ENCODE data around the gene AGMO. TPM values are rescaled to one million over a fixed set of nuclear protein-coding genes. Genes with fewer than 3 reads are reported as not detected.

The AGMO gene
- polyA plus RNA-seq, 2 donors, result 0.02 to 0.09 TPM

DNA sequence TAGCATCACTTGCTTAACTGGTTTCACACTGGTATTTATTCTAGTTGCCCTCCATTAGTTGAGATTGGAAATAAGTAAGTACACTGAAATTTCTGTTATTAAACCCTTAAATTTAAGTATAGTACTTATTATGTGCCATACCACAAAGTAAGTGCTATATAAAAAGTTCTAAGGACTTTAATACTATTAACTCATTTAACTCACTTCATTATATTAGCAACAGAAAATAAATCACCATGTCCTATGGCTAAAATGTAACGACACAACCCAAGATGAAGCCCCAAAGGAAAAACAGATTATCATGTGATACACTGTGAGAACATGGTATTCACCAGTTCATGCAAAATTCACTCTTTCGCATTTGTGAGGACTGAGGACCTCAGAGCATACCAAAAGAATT lies 70.5 kb downstream of the AGMO start:
- Histone ChIP-seq H3K4me1 (ENCODE audit: control insufficient read depth in 2 of 2, insufficient read depth in 2 of 2, low read length in 1 of 2) (no peaks in the 10 kb centered on the region), H3K4me3 (ENCODE audit: low read depth in 1 of 2, low read length in 2 of 2) (no peak overlapping the region), H3K27ac (ENCODE audit: low read depth in 2 of 2, low read length in 1 of 2) (no peak overlapping the region), H3K9me3 (ENCODE audit: control insufficient read depth in 2 of 2, insufficient read depth in 1 of 2, low read depth in 1 of 2, low read length in 1 of 2) (no peaks in the 10 kb centered on the region), H3K36me3 (ENCODE audit: control insufficient read depth in 2 of 2, insufficient read depth in 2 of 2, low read length in 1 of 2) (no peaks in the 10 kb centered on the region), H3K27me3 (ENCODE audit: control insufficient read depth in 1 of 2, insufficient read depth in 2 of 2, low read length in 2 of 2) (no peaks in the 10 kb centered on the region)
- 71 to 85% methylated on average over 2 of the region's 2 CpGs for WGBS, 2 donors

DNA sequence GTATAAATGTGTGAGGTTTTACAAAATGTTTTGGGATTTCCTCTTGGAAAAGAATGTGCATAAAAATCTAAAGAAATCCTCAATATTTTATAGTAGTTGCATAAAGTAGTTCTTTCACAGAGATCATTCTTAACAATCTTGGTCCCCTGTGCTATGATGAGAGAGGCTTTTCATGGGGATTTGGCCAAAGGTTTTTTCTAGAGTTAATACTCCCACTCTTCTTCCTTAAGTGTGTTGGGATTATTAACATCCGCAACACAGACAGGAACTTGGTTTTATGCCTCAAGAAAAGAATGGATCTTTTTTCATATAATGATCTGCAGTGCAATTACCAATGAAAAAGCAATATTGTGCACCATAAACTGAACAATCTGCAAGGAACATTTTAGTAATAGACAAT lies 71.5 kb downstream of the AGMO start:
- H3K9me3 ChIP-seq (ENCODE audit: control insufficient read depth in 2 of 2, insufficient read depth in 1 of 2, low read depth in 1 of 2, low read length in 1 of 2), result no peaks in the 10 kb centered on the region
- no peaks in the 10 kb centered on the region for H3K27me3 ChIP-seq (ENCODE audit: control insufficient read depth in 1 of 2, insufficient read depth in 2 of 2, low read length in 2 of 2)
- no peaks in the 10 kb centered on the region for H3K4me1 ChIP-seq (ENCODE audit: control insufficient read depth in 2 of 2, insufficient read depth in 2 of 2, low read length in 1 of 2)
- no peak overlapping the region for H3K4me3 ChIP-seq (ENCODE audit: low read depth in 1 of 2, low read length in 2 of 2)
- no peaks in the 10 kb centered on the region for H3K36me3 ChIP-seq (ENCODE audit: control insufficient read depth in 2 of 2, insufficient read depth in 2 of 2, low read length in 1 of 2)
- 77 to 85% methylated on average over 1 of the region's 1 CpG for WGBS, 2 donors
- no peak overlapping the region for H3K27ac ChIP-seq (ENCODE audit: low read depth in 2 of 2, low read length in 1 of 2)

DNA sequence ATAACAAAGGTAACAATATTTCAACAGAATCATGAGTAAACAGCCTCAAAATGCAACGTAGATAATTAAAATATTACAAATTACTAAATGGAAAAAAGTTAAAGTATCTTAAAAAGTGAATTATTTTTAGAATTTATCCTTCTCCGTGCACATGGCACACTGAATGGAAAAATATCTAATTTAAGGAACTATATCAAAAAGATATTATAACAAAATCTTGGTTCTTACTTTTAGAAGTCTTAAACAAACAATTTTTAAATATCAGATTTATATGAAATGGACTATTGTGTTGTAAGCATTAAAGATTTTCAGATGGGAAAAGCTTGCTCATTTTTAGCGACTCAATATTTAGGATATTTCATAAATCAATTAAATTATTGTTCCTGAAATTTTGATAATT lies 72.0 kb downstream of the AGMO start:
- Histone ChIP-seq H3K27me3 (ENCODE audit: control insufficient read depth in 1 of 2, insufficient read depth in 2 of 2, low read length in 2 of 2) (no peaks in the 10 kb centered on the region), H3K4me3 (ENCODE audit: low read depth in 1 of 2, low read length in 2 of 2) (no peak overlapping the region), H3K9me3 (ENCODE audit: control insufficient read depth in 2 of 2, insufficient read depth in 1 of 2, low read depth in 1 of 2, low read length in 1 of 2) (no peaks in the 10 kb centered on the region), H3K27ac (ENCODE audit: low read depth in 2 of 2, low read length in 1 of 2) (no peak overlapping the region), H3K36me3 (ENCODE audit: control insufficient read depth in 2 of 2, insufficient read depth in 2 of 2, low read length in 1 of 2) (no peaks in the 10 kb centered on the region), H3K4me1 (ENCODE audit: control insufficient read depth in 2 of 2, insufficient read depth in 2 of 2, low read length in 1 of 2) (no peaks in the 10 kb centered on the region)
- WGBS, 2 donors, result 67 to 73% methylated on average over 3 of the region's 3 CpGs

DNA sequence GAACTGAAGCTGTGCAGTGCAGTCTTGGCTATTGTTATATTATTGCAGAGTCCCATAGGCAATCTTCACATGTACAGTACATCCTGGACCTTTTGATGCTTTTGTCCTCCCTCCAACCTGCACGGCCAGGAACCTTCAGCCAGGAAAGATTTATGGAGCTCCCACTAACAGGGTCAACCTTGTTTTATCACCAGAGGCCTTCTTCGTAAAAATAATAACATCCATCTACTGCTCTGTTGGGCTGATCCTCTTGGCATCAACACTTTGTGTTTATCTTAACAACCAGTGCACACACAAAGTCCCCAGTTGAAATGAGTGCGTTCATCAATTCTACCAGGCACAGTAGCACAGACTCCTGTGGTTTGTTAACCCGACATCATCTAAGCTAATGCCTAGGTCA lies 72.4 kb downstream of the AGMO start:
- Histone ChIP-seq H3K4me3 (ENCODE audit: low read depth in 1 of 2, low read length in 2 of 2) (no peak overlapping the region), H3K36me3 (ENCODE audit: control insufficient read depth in 2 of 2, insufficient read depth in 2 of 2, low read length in 1 of 2) (no peaks in the 10 kb centered on the region)
- 46 to 59% methylated on average over 4 of the region's 4 CpGs for WGBS, 2 donors

DNA sequence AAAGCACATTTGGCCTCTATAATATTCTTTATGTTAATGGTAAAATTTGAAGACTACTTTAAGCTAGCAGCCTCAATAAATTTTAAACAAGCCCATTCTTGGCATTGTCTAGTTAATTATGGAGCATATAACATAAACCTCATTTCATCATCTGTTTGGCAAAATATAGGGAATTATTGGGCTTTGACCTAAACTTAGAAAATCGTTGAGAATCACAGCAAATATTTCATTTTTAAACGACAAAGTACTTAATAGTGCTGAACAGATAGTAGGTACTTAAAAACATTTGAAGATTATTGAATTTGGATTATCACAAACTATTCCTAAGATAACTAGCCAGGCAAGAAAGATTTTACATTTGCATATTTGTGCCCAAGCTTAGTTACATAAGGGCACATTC lies 73.4 kb downstream of the AGMO start:
- H3K27ac ChIP-seq (ENCODE audit: low read depth in 2 of 2, low read length in 1 of 2), result no peak overlapping the region
- H3K4me3 ChIP-seq (ENCODE audit: low read depth in 1 of 2, low read length in 2 of 2), result no peak overlapping the region
- WGBS, 2 donors, result 64 to 65% methylated on average over 2 of the region's 2 CpGs

More for the DNA sequence above, 72.4 kb downstream of the AGMO start:
- no peak overlapping the region for H3K27ac ChIP-seq (ENCODE audit: low read depth in 2 of 2, low read length in 1 of 2)
- no peaks in the 10 kb centered on the region for H3K4me1 ChIP-seq (ENCODE audit: control insufficient read depth in 2 of 2, insufficient read depth in 2 of 2, low read length in 1 of 2)
- no peaks in the 10 kb centered on the region for H3K9me3 ChIP-seq (ENCODE audit: control insufficient read depth in 2 of 2, insufficient read depth in 1 of 2, low read depth in 1 of 2, low read length in 1 of 2)
- H3K27me3 ChIP-seq (ENCODE audit: control insufficient read depth in 1 of 2, insufficient read depth in 2 of 2, low read length in 2 of 2), result no peaks in the 10 kb centered on the region

DNA sequence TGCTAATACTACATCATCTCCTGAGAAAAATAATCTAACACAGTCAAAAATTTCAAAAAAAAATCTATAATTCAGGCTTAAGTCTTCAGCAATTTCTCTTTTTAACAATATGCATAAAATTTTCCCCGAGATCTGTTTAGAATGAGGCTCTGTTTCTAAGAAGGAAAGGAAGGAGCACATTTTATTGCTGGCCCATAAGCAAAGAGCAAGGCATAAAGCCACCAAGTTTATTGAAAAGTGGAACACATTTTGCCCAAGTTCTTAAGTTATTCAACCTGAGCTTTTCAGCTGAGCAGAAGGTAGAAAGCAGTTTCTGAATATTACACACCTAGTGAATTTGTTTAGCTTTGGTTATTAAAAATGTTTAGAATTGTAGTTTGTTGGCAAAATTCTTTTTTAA lies 73.9 kb downstream of the AGMO start:
- Histone ChIP-seq H3K27me3 (ENCODE audit: control insufficient read depth in 1 of 2, insufficient read depth in 2 of 2, low read length in 2 of 2) (no peaks in the 10 kb centered on the region), H3K36me3 (ENCODE audit: control insufficient read depth in 2 of 2, insufficient read depth in 2 of 2, low read length in 1 of 2) (no peaks in the 10 kb centered on the region), H3K27ac (ENCODE audit: low read depth in 2 of 2, low read length in 1 of 2) (no peak overlapping the region), H3K4me1 (ENCODE audit: control insufficient read depth in 2 of 2, insufficient read depth in 2 of 2, low read length in 1 of 2) (no peaks in the 10 kb centered on the region), H3K4me3 (ENCODE audit: low read depth in 1 of 2, low read length in 2 of 2) (no peak overlapping the region), H3K9me3 (ENCODE audit: control insufficient read depth in 2 of 2, insufficient read depth in 1 of 2, low read depth in 1 of 2, low read length in 1 of 2) (no peaks in the 10 kb centered on the region)
- 82 to 90% methylated on average over 1 of the region's 1 CpG for WGBS, 2 donors

More for the DNA sequence above, 73.4 kb downstream of the AGMO start:
- H3K27me3 ChIP-seq (ENCODE audit: control insufficient read depth in 1 of 2, insufficient read depth in 2 of 2, low read length in 2 of 2), result no peaks in the 10 kb centered on the region
- no peaks in the 10 kb centered on the region for H3K36me3 ChIP-seq (ENCODE audit: control insufficient read depth in 2 of 2, insufficient read depth in 2 of 2, low read length in 1 of 2)
- no peaks in the 10 kb centered on the region for H3K9me3 ChIP-seq (ENCODE audit: control insufficient read depth in 2 of 2, insufficient read depth in 1 of 2, low read depth in 1 of 2, low read length in 1 of 2)
- H3K4me1 ChIP-seq (ENCODE audit: control insufficient read depth in 2 of 2, insufficient read depth in 2 of 2, low read length in 1 of 2), result no peaks in the 10 kb centered on the region

DNA sequence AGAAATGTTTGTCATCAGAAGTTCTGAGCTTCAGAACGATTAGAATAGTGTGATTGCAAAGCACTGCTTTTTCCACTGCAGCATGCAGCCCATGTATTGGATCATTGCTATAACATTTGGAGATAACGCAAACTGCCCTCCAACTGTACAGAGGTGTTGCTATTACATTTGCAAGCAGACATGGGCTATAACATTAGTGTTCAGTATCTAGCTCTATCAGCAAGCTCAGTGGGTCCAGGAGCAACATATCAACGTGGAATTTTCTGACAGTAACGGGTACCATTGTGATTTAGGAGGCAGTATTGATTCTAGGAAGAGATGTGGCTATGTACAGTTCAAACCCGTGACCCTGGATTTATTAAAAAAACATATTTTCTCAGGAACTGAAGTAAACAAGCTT lies 75.8 kb downstream of the AGMO start:
- Histone ChIP-seq H3K36me3 (ENCODE audit: control insufficient read depth in 2 of 2, insufficient read depth in 2 of 2, low read length in 1 of 2) (no peaks in the 10 kb centered on the region), H3K4me3 (ENCODE audit: low read depth in 1 of 2, low read length in 2 of 2) (no peak overlapping the region), H3K27ac (ENCODE audit: low read depth in 2 of 2, low read length in 1 of 2) (no peak overlapping the region), H3K9me3 (ENCODE audit: control insufficient read depth in 2 of 2, insufficient read depth in 1 of 2, low read depth in 1 of 2, low read length in 1 of 2) (no peaks in the 10 kb centered on the region), H3K4me1 (ENCODE audit: control insufficient read depth in 2 of 2, insufficient read depth in 2 of 2, low read length in 1 of 2) (no peaks in the 10 kb centered on the region), H3K27me3 (ENCODE audit: control insufficient read depth in 1 of 2, insufficient read depth in 2 of 2, low read length in 2 of 2) (no peaks in the 10 kb centered on the region)
- 65 to 75% methylated on average over 5 of the region's 5 CpGs for WGBS, 2 donors

DNA sequence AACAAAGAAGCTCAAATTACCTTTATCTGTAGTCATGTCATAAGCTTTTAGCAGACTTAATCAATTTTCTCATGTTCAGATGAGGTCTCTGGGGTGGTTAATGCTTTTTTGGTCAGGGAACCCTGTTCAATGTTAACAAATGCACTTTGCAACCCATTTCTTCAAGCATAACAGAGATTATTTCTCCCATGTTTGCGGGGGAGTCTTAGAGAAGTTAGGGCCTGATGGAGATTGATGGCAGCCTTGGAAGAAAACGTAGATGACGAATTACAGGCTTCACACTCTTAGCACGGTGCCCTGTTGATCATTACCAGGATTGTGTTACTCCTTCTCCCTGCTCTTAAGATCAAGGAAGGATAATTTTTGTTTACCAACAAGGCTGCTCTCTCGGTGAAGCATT lies 76.4 kb downstream of the AGMO start:
- no peaks in the 10 kb centered on the region for H3K27me3 ChIP-seq (ENCODE audit: control insufficient read depth in 1 of 2, insufficient read depth in 2 of 2, low read length in 2 of 2)
- no peaks in the 10 kb centered on the region for H3K36me3 ChIP-seq (ENCODE audit: control insufficient read depth in 2 of 2, insufficient read depth in 2 of 2, low read length in 1 of 2)
- WGBS, 2 donors, result 62 to 71% methylated on average over 5 of the region's 5 CpGs
- H3K4me1 ChIP-seq (ENCODE audit: control insufficient read depth in 2 of 2, insufficient read depth in 2 of 2, low read length in 1 of 2), result no peaks in the 10 kb centered on the region
- no peaks in the 10 kb centered on the region for H3K9me3 ChIP-seq (ENCODE audit: control insufficient read depth in 2 of 2, insufficient read depth in 1 of 2, low read depth in 1 of 2, low read length in 1 of 2)
- no peak overlapping the region for H3K4me3 ChIP-seq (ENCODE audit: low read depth in 1 of 2, low read length in 2 of 2)
- H3K27ac ChIP-seq (ENCODE audit: low read depth in 2 of 2, low read length in 1 of 2), result no peak overlapping the region

DNA sequence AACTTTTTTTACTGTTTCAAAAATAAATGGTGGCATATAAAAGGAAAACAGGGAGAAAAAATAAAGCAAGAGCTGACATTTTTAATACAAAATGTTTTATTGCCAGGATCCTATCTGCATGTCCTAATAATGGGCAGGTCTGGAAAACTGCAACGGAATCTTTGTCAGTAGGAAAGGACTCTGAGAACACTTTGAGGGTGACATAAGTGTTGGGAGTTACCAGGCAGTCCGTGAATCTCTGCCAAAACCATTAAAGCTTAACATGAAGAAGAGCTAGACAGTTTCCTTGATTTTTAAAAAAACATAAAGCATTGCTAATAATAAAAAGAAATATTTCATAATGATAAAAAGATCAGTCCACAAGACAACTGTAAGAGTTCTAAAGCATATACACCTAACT lies 80.7 kb downstream of the AGMO start:
- H3K36me3 ChIP-seq (ENCODE audit: control insufficient read depth in 2 of 2, insufficient read depth in 2 of 2, low read length in 1 of 2), result no peaks in the 10 kb centered on the region
- no peaks in the 10 kb centered on the region for H3K4me1 ChIP-seq (ENCODE audit: control insufficient read depth in 2 of 2, insufficient read depth in 2 of 2, low read length in 1 of 2)
- H3K27ac ChIP-seq (ENCODE audit: low read depth in 2 of 2, low read length in 1 of 2), result no peak overlapping the region
- H3K9me3 ChIP-seq (ENCODE audit: control insufficient read depth in 2 of 2, insufficient read depth in 1 of 2, low read depth in 1 of 2, low read length in 1 of 2), result no peaks in the 10 kb centered on the region
- no peak overlapping the region for H3K4me3 ChIP-seq (ENCODE audit: low read depth in 1 of 2, low read length in 2 of 2)
- 30 to 33% methylated on average over 2 of the region's 2 CpGs for WGBS, 2 donors
- no peaks in the 10 kb centered on the region for H3K27me3 ChIP-seq (ENCODE audit: control insufficient read depth in 1 of 2, insufficient read depth in 2 of 2, low read length in 2 of 2)

DNA sequence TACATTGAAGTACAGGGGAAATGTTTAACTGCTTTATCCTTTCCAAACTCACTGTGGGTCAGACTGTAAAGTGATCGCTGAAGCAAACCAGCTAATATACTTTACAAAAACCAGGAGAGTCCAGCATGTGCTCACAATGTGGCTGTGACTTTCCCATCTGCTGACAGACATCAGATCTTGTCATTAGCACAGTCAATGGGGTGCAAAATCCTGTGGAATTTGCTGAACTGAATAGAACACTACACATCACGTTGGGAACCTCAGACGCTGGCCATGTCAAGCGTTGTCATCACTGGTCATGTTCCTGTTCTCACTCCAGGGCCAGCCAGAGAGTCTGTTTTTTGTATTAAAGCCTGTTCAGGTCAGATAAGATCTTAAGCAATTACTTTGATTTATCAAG lies 83.4 kb downstream of the AGMO start:
- 87 to 91% methylated on average over 4 of the region's 4 CpGs for WGBS, 2 donors
- H3K4me1 ChIP-seq (ENCODE audit: control insufficient read depth in 2 of 2, insufficient read depth in 2 of 2, low read length in 1 of 2), result no peaks in the 10 kb centered on the region
- no peak overlapping the region for H3K27ac ChIP-seq (ENCODE audit: low read depth in 2 of 2, low read length in 1 of 2)
- no peaks in the 10 kb centered on the region for H3K27me3 ChIP-seq (ENCODE audit: control insufficient read depth in 1 of 2, insufficient read depth in 2 of 2, low read length in 2 of 2)
- no peak overlapping the region for H3K4me3 ChIP-seq (ENCODE audit: low read depth in 1 of 2, low read length in 2 of 2)
- no peaks in the 10 kb centered on the region for H3K36me3 ChIP-seq (ENCODE audit: control insufficient read depth in 2 of 2, insufficient read depth in 2 of 2, low read length in 1 of 2)
- no peaks in the 10 kb centered on the region for H3K9me3 ChIP-seq (ENCODE audit: control insufficient read depth in 2 of 2, insufficient read depth in 1 of 2, low read depth in 1 of 2, low read length in 1 of 2)
